Mammary microvascular endothelial cell (primary cell): ENCODE data around the gene UPK3BL1. TPM values are rescaled to one million over a fixed set of nuclear protein-coding genes. Genes with fewer than 3 reads are reported as not detected.

ENCODE experiments used
- total RNA-seq: library from RNA; depleted of rRNA; stranded (reverse); fragments of >200 nt; gene quantifications from 2 replicates; pipeline ENCODE4 v1.2.3, GENCODE V29; 2015

Gene UPK3BL1
- total RNA-seq = 6.1 and 9.5 TPM in 2 replicates

GRCh38 chr7:102642691-102643090 lies at the start of gene UPK3BL1:
UPK3BL1 (minus strand) TSS chr7:102642791; CDS start chr7:102642741, 50 bp downstream.

GRCh38 chr7:102671166-102671955 lies 28.8 kb upstream of the UPK3BL1 start, which contains the start of gene POLR2J2:
POLR2J2 (minus strand) TSS chr7:102671663; CDS start chr7:102671601, 62 bp downstream.

GRCh38 chr7:102649924-102650323 lies 7.3 kb upstream of the UPK3BL1 start, which contains the start of gene SPDYE2B:
SPDYE2B (plus strand) TSS chr7:102650319; CDS start chr7:102652349, 2,030 bp downstream.

GRCh38 chr7:102616507-102617125 lies 26.0 kb downstream of the UPK3BL1 start, which contains the start of gene RASA4:
RASA4 (minus strand) TSS chr7:102616756; CDS start chr7:102616689, 67 bp downstream.

Other genes starting within 250 kb of the UPK3BL1 start
- gene PRKRIP1, start 246.4 kb downstream of the UPK3BL1 start, total RNA-seq = 14.7 and 16.9 TPM in 2 replicates
- gene ORAI2, start 209.2 kb downstream of the UPK3BL1 start, total RNA-seq = 65.9 and 82.4 TPM in 2 replicates
- gene ALKBH4, start 177.9 kb downstream of the UPK3BL1 start, total RNA-seq = 10.7 and 12.1 TPM in 2 replicates
- gene LRWD1, start 177.8 kb downstream of the UPK3BL1 start, total RNA-seq = 13.2 and 14.6 TPM in 2 replicates
- gene POLR2J, start 163.9 kb downstream of the UPK3BL1 start, total RNA-seq = 28.8 and 38.4 TPM in 2 replicates
- gene RASA4B, start 125.0 kb downstream of the UPK3BL1 start, total RNA-seq = 3.3 and 4.6 TPM in 2 replicates
- gene UPK3BL2, start 99.1 kb downstream of the UPK3BL1 start, total RNA-seq = 0.67 and 1.6 TPM in 2 replicates
- gene SPDYE2, start 91.6 kb downstream of the UPK3BL1 start, total RNA-seq = not detected in 2 replicates
- gene POLR2J3, start 70.2 kb downstream of the UPK3BL1 start, total RNA-seq = 12.4 and 16.2 TPM in 2 replicates
- gene RASA4, start 26.0 kb downstream of the UPK3BL1 start, total RNA-seq = 13.1 and 13.3 TPM in 2 replicates
- gene SPDYE2B, start 7.5 kb upstream of the UPK3BL1 start, total RNA-seq = not detected in 2 replicates
- gene POLR2J2, start 28.9 kb upstream of the UPK3BL1 start, total RNA-seq = not detected in 2 replicates
- gene FAM185A, start 106.2 kb upstream of the UPK3BL1 start, total RNA-seq = 11.5 and 12.5 TPM in 2 replicates